GM23248 (cell line): ENCODE data around the gene DDN.

ENCODE experiments used
- EZH2 ChIP-seq: fragments of 200-600 bp; sonication (generic); IDR thresholded peaks from 2 replicates; pipeline ENCODE4 v1.6.1; 2018; ENCODE audit warnings: antibody characterized with exemption, mild to moderate bottlenecking; ENCODE audit not compliant: insufficient read depth, poor library complexity, severe bottlenecking
- EZH2phosphoT487 ChIP-seq: fragments of 200-600 bp; sonication (generic); IDR thresholded peaks from 2 replicates; pipeline ENCODE4 v1.6.1; 2018; ENCODE audit warnings: antibody characterized with exemption, moderate library complexity, mild to moderate bottlenecking, low read depth; ENCODE audit not compliant: insufficient read depth

GRCh38 chr12:49032679-49033447 lies 33.7 kb upstream of the DDN start:
- TF ChIP-seq EZH2: no peak
- no peak for TF ChIP-seq EZH2phosphoT487
